Mesothelial cell of epicardium (in vitro differentiated cells): ENCODE results near the gene UQCR11. TPM values are rescaled to one million over a fixed set of nuclear protein-coding genes. Genes with fewer than 3 reads are reported as not detected.

ENCODE experiments used
- DNase-seq, 2 experiments: peaks; one replicate each; pipeline ENCODE4 v3.0.0; 2021; ENCODE audit warnings: low spot score in 2 of 2; ENCODE audit not compliant: unreplicated experiment in 2 of 2
- H3K27ac Mint-ChIP-seq: 2 replicates; pipeline ENCODE4 v1.8.0; 2021; ENCODE audit warnings: mixed read lengths
- H3K27me3 Mint-ChIP-seq: 2 replicates; pipeline ENCODE4 v1.8.0; 2021; ENCODE audit warnings: low read depth, mixed read lengths
- H3K36me3 Mint-ChIP-seq: 2 replicates; pipeline ENCODE4 v1.8.0; 2021; ENCODE audit warnings: mixed read lengths
- H3K4me1 Mint-ChIP-seq: 2 replicates; pipeline ENCODE4 v1.8.0; 2021; ENCODE audit warnings: mixed read lengths
- H3K4me3 Mint-ChIP-seq: 2 replicates; pipeline ENCODE4 v1.8.0; 2021; ENCODE audit warnings: mild to moderate bottlenecking, moderate library complexity, mixed read lengths
- H3K9me3 Mint-ChIP-seq: 2 replicates; pipeline ENCODE4 v1.8.0; 2021; ENCODE audit warnings: mixed read lengths
- total RNA-seq: library from RNA; stranded (reverse); gene quantifications from 3 replicates; pipeline ENCODE4 v1.2.1, GENCODE V29; 2021
- TF ChIP-seq, protein P1 (sequence below): fragments of 200-600 bp; sonication (generic); IDR thresholded peaks from one replicate; pipeline ENCODE4 v1.5.0; 2021; ENCODE audit warnings: antibody characterized with exemption; ENCODE audit not compliant: unreplicated experiment

UQCR11 gene
- total RNA-seq, 1 donor from 2014 or later: 143 TPM

DNA sequence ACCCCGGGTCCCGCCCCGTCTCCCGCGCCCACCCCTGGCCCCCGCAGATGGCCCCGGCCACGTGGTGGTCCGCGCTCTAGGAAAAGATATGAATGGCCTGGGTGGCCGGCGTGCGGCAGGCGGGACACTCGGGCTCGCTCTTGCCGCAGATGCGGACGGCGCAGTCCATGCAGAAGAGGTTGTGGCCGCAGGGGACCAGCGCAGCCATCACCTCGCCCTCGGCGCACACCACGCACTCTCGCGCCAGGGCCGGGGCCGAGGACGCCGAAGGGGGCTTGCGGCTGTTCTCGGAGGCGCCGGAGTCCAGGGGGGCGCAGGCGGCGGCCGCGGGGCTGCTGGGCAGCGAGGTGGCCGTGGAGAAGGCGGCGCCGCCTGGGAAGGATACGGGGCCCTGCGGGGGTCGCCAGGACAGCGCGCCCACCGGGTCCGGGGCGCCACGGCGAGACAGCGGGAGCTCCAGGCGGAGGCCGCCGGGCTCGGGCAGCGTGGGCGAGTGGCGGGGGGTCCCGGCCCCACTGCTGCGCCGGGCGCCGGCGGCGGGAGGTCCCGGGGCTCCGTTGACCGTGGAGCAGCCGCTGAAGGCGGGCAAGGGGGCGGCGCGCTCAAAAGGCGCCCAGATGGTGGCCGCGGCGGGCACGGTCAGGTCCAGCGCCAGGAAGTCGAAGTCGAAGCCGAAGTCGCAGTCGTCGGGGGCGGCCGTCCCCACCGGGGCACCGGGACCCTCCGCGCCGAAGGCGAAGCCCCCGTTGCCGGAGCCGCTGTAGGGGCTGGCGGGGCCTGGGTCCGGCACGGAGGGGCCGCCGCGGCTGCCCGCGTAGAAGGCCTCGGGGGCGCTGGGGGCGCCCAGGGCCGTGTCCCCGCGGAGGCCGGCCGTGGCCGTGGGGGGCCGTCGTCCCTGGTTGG, 49.5 kb downstream of the UQCR11 start:
- Mint-ChIP-seq H3K27me3 (no peaks in the 10 kb centered on the region), H3K4me1 (no peaks in the 10 kb centered on the region), H3K9me3 (no peaks in the 10 kb centered on the region), H3K27ac (no peak overlapping the region), H3K36me3 (peaks cover 5% of the 10 kb centered on the region), H3K4me3 (no peak overlapping the region)
- DNase-seq: no peak
- TF ChIP-seq, protein P1, sequence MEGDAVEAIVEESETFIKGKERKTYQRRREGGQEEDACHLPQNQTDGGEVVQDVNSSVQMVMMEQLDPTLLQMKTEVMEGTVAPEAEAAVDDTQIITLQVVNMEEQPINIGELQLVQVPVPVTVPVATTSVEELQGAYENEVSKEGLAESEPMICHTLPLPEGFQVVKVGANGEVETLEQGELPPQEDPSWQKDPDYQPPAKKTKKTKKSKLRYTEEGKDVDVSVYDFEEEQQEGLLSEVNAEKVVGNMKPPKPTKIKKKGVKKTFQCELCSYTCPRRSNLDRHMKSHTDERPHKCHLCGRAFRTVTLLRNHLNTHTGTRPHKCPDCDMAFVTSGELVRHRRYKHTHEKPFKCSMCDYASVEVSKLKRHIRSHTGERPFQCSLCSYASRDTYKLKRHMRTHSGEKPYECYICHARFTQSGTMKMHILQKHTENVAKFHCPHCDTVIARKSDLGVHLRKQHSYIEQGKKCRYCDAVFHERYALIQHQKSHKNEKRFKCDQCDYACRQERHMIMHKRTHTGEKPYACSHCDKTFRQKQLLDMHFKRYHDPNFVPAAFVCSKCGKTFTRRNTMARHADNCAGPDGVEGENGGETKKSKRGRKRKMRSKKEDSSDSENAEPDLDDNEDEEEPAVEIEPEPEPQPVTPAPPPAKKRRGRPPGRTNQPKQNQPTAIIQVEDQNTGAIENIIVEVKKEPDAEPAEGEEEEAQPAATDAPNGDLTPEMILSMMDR: no peak

DNA sequence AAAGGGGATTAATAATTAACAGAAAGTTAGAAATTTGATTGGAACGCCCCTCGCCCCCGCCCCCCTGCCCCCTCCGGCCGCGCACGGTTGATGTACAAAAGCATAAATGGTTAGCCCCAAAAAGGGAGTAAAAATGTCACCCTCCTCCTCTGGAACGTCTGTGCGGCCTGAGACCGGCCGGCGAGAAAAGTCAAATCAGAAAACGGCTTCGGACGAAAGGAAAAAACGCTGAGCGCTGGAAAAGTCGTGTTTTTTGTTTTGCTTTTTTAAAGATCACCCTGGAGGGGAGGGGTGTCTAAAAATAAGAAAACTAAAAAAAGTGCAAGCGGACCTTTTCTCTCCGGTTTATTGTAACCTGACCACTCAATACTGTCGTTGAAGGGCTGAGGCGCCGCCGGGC, 50.3 kb downstream of the UQCR11 start:
- H3K4me1 Mint-ChIP-seq: no peaks in the 10 kb centered on the region
- no peaks in the 10 kb centered on the region for H3K9me3 Mint-ChIP-seq
- TF ChIP-seq, protein P1: no peak
- H3K36me3 Mint-ChIP-seq: peaks cover 5% of the 10 kb centered on the region
- no peak overlapping the region for H3K4me3 Mint-ChIP-seq
- no peak for DNase-seq
- H3K27me3 Mint-ChIP-seq: no peaks in the 10 kb centered on the region
- no peak overlapping the region for H3K27ac Mint-ChIP-seq

DNA sequence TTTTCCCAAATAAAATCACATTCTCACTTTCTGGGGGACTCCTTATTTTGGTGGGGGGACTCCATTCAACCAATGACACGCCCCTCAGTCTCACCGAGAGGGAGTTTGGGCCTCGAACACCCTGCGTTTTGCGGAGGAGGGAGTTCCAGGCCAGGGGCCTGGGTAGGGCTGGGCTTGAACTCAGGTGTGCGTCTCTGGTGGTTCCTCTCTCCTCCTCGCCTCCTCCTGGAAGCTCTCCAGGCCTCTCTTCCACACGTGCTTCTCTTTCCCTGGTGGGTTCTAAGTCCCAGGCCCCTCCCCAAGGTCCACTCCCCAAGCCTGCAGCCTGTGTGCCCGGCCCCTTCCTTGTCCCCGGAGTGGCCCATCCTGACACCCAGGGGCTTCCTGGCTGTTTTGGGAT, 51.8 kb downstream of the UQCR11 start:
- H3K36me3 Mint-ChIP-seq: peaks cover 5% of the 10 kb centered on the region
- H3K27me3 Mint-ChIP-seq: no peaks in the 10 kb centered on the region
- H3K9me3 Mint-ChIP-seq: no peaks in the 10 kb centered on the region
- H3K27ac Mint-ChIP-seq: no peak overlapping the region
- DNase-seq: no peak
- TF ChIP-seq, protein P1: no peak
- H3K4me1 Mint-ChIP-seq: no peaks in the 10 kb centered on the region
- H3K4me3 Mint-ChIP-seq: no peak overlapping the region

DNA sequence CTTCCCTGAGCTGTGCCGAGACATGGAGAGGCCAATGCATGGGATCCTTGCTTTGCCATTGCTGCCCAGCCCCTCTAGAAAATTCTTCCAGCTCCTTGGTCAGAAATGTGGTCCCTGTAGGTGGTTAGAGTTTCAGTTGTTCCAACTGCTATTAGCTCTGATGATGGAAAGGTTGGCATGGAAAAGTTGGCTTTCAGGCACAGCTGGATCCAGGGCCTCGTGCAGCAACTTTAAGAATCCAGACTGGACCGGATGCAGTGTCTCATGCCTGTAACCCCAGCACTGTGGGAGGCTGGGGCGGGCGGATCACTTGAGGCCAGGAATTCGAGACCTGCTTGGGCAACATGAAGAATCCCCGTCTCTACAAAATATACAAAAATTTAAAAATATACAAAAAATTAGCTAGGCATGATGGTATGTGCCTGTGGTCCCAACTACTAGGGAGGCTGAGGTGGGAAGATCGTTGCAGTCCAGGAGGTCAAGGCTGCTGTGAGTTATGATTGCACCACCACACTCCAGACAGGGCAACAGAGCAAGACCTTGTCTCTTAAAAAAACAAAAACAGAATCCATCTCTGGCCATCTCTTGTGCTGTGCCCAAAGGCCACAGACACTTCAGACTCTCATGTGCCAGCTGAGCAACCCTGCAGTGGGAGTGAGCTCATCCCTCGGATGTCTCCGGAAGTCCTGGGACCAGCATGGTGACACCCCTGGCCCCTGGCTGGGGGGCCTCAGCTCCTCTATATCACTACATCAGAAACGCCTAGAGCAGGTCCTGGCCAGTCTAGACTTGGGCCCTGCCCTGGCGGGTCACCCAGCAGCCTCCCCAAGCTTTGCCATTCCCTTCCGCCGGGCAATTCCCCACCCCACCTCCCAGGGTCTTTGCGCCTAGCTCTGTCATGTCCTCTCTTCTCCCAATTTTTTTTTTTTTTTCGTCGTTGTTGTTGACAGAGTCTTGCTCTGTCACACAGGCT, 53.9 kb downstream of the UQCR11 start:
- Mint-ChIP-seq H3K27ac (no peak overlapping the region), H3K4me3 (no peak overlapping the region)

DNA sequence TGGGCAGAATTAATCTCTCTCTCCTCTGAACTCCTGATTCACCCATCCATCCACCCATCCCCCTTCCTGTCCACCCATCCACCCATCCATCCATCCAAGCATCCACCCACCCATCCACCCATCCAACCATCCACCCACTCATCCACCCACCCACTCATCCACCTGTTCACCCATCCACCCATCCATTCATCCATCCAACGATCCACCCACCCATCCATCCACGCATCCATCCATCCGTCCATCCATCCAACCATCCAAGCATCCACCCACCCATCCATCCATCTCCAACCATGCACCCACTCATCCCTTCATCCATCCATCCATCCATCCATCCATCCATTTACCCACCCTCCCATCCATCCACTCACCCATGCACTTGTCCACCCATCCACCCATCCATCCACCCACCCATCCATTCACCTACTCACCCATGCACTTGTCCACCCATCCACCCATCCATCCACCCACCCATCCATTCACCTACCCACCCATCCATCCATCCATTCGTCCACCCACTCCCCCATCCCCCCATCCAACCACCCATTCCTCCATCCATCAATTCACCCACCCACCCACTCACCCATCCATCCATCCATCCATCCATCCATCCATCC, 55.8 kb downstream of the UQCR11 start:
- TF ChIP-seq, protein P1: no peak
- H3K4me1 Mint-ChIP-seq: peaks cover 3% of the 10 kb centered on the region

More for the DNA sequence above, 53.9 kb downstream of the UQCR11 start:
- TF ChIP-seq, protein P1: no peak
- Mint-ChIP-seq H3K4me1 (no peaks in the 10 kb centered on the region), H3K36me3 (no peaks in the 10 kb centered on the region), H3K27me3 (peaks cover 2% of the 10 kb centered on the region), H3K9me3 (no peaks in the 10 kb centered on the region)
- DNase-seq: no peak

More for the DNA sequence above, 55.8 kb downstream of the UQCR11 start:
- Mint-ChIP-seq H3K27me3 (peaks cover 17% of the 10 kb centered on the region), H3K27ac (no peak overlapping the region), H3K9me3 (no peaks in the 10 kb centered on the region), H3K36me3 (no peaks in the 10 kb centered on the region), H3K4me3 (no peak overlapping the region)
- no peak for DNase-seq
